Testis (tissue), 2 donors: ENCODE results near the gene PRLR.

Experiments used
- CTCF ChIP-seq, 3 experiments: fragments of 450-650 bp in 2 of 3; fragments of 200-600 bp in 1 of 3; sonication (generic) in 1 of 3; IDR thresholded peaks; one replicate each; pipeline ENCODE4 v1.5.1; 2016 to 2019; ENCODE audit warnings: antibody characterized with exemption in 3 of 3, mild to moderate bottlenecking in 2 of 3, moderate library complexity in 1 of 3
- POLR2A ChIP-seq: fragments of 450-650 bp; IDR thresholded peaks from one replicate; pipeline ENCODE4 v1.6.1; 2017; ENCODE audit warnings: antibody characterized with exemption, mild to moderate bottlenecking, moderate library complexity

- no peak for TF ChIP-seq CTCF (IDR thresholded peaks at IDR 0.05)
- TF ChIP-seq POLR2A, result no peak
These were observed 129.3 kb downstream of the PRLR start for GRCh38 chr5:35101016-35101415.
